ENCODE results near the gene LYRM4. TPM values are rescaled to one million over a fixed set of nuclear protein-coding genes. Genes with fewer than 3 reads are reported as not detected.

The LYRM4 gene
- total and polyA plus RNA-seq, 2 donors (not counting 1 experiment from before 2014, with no cell fraction given), result 22.1 to 29.5 TPM

- TF ChIP-seq CTCF (IDR thresholded peaks at IDR 0.05) (no peak), EZH2 (IDR thresholded peaks at IDR 0.05; ENCODE audit: borderline replicate concordance, insufficient read depth, low read depth, low read length, poor library complexity, severe bottlenecking) (no peak)
- intact Hi-C loops (cut with micrococcal nuclease), result no loop called here
- POLR2A ChIA-PET, result no interaction called here
- ATAC-seq (ENCODE audit: low read depth) (no peak), DNase-seq (no peak)
- H2AFZ ChIP-seq (ENCODE audit: insufficient read depth, low read depth, low read length, poor library complexity, severe bottlenecking), result no peak overlapping the region
- no peaks in the 10 kb centered on the region for H3K36me3 ChIP-seq (replicated peaks in 1 of 2; ENCODE audit: control extremely low read depth in 1 of 2, control insufficient read depth in 1 of 2, extremely low read depth in 1 of 2, insufficient read depth in 2 of 2, low read length in 1 of 2)
- peaks cover 8% of the 10 kb centered on the region for H3K4me1 Mint-ChIP-seq
- no peak overlapping the region for H3K4me3 ChIP-seq (ENCODE audit: control extremely low read depth in 1 of 5, extremely low read depth in 1 of 5, insufficient read depth in 1 of 5, low read depth in 2 of 5, low read length in 4 of 5)
- no peak overlapping the region for H3K9ac ChIP-seq (ENCODE audit: low read length)
- H3K9me3 ChIP-seq (ENCODE audit: control extremely low read depth in 1 of 3, control insufficient read depth in 2 of 3, insufficient read depth in 1 of 3, low read length in 2 of 3), result no peaks in the 10 kb centered on the region
- WGBS (ENCODE audit: insufficient coverage), result 100% methylated on average over 5 of the region's 6 CpGs
- no peaks in the 10 kb centered on the region for H3K27me3 Mint-ChIP-seq
- no peak overlapping the region for H3K4me3 Mint-ChIP-seq
- no peaks in the 10 kb centered on the region for H3K79me2 ChIP-seq (ENCODE audit: control insufficient read depth, insufficient read depth, low read length)
- no peak overlapping the region for H3K4me2 ChIP-seq (replicated peaks; ENCODE audit: low read depth, low read length, poor library complexity, severe bottlenecking)
- CTCF ChIA-PET, result no interaction called here
- H3K27ac Mint-ChIP-seq, result no peak overlapping the region
- no peaks in the 10 kb centered on the region for H3K27me3 ChIP-seq (replicated peaks in 1 of 4; ENCODE audit: control extremely low read depth in 1 of 4, control insufficient read depth in 3 of 4, insufficient read depth in 4 of 4, low read length in 3 of 4)
- no peak overlapping the region for H3K27ac ChIP-seq (ENCODE audit: low read length in 2 of 2)
- H3K4me1 ChIP-seq (ENCODE audit: control insufficient read depth in 2 of 2, insufficient read depth in 2 of 2, low read length in 2 of 2), result no peaks in the 10 kb centered on the region
- H4K20me1 ChIP-seq (ENCODE audit: control insufficient read depth, insufficient read depth, low read length, poor library complexity, severe bottlenecking), result no peaks in the 10 kb centered on the region
- H3K9me3 Mint-ChIP-seq (ENCODE audit: insufficient read depth), result no peaks in the 10 kb centered on the region
These were observed 55.7 kb downstream of the LYRM4 start for GRCh38 chr6:5205035-5205507.

GRCh38 chr6:5204376-5204775 lies 56.4 kb downstream of the LYRM4 start:
- Mint-ChIP-seq H3K27me3 (no peaks in the 10 kb centered on the region), H3K9me3 (ENCODE audit: insufficient read depth) (no peaks in the 10 kb centered on the region), H3K4me3 (no peak overlapping the region), H3K4me1 (peaks cover 8% of the 10 kb centered on the region), H3K27ac (no peak overlapping the region)
- no peak overlapping the region for H3K9ac ChIP-seq (ENCODE audit: low read length)
- WGBS (ENCODE audit: insufficient coverage), result 88% methylated on average over 3 of the region's 4 CpGs
- CTCF ChIA-PET, result no interaction called here
- no peak for ATAC-seq (ENCODE audit: low read depth)
- POLR2A ChIA-PET, result no interaction called here
- no peaks in the 10 kb centered on the region for H3K4me1 ChIP-seq (ENCODE audit: control insufficient read depth in 2 of 2, insufficient read depth in 2 of 2, low read length in 2 of 2)
- H3K4me2 ChIP-seq (replicated peaks; ENCODE audit: low read depth, low read length, poor library complexity, severe bottlenecking), result no peak overlapping the region
- H3K36me3 ChIP-seq (replicated peaks in 1 of 2; ENCODE audit: control extremely low read depth in 1 of 2, control insufficient read depth in 1 of 2, extremely low read depth in 1 of 2, insufficient read depth in 2 of 2, low read length in 1 of 2), result no peaks in the 10 kb centered on the region
- DNase-seq, result no peak
- no peak overlapping the region for H3K27ac ChIP-seq (ENCODE audit: low read length in 2 of 2)
- H2AFZ ChIP-seq (ENCODE audit: insufficient read depth, low read depth, low read length, poor library complexity, severe bottlenecking), result no peak overlapping the region
- TF ChIP-seq EZH2 (IDR thresholded peaks at IDR 0.05; ENCODE audit: borderline replicate concordance, insufficient read depth, low read depth, low read length, poor library complexity, severe bottlenecking), result no peak
- TF ChIP-seq CTCF (IDR thresholded peaks at IDR 0.05), result no peak
- H3K27me3 ChIP-seq (replicated peaks in 1 of 4; ENCODE audit: control extremely low read depth in 1 of 4, control insufficient read depth in 3 of 4, insufficient read depth in 4 of 4, low read length in 3 of 4), result no peaks in the 10 kb centered on the region
- intact Hi-C loops (cut with micrococcal nuclease), result no loop called here
- no peaks in the 10 kb centered on the region for H3K79me2 ChIP-seq (ENCODE audit: control insufficient read depth, insufficient read depth, low read length)
- no peak overlapping the region for H3K4me3 ChIP-seq (ENCODE audit: control extremely low read depth in 1 of 5, extremely low read depth in 1 of 5, insufficient read depth in 1 of 5, low read depth in 2 of 5, low read length in 4 of 5)
- no peaks in the 10 kb centered on the region for H4K20me1 ChIP-seq (ENCODE audit: control insufficient read depth, insufficient read depth, low read length, poor library complexity, severe bottlenecking)
- H3K9me3 ChIP-seq (ENCODE audit: control extremely low read depth in 1 of 3, control insufficient read depth in 2 of 3, insufficient read depth in 1 of 3, low read length in 2 of 3), result no peaks in the 10 kb centered on the region
